ENCODE data around the gene PBRM1. TPM values are rescaled to one million over a fixed set of nuclear protein-coding genes. Genes with fewer than 3 reads are reported as not detected.

PBRM1 gene
- total and polyA plus RNA-seq, 2 of the 13 experiments (the other 11 are each of a cell fraction or from before 2014, with no cell fraction given): 10.9 to 33.2 TPM

- Histone ChIP-seq H2AFZ (ENCODE audit: low read length) (no peak overlapping the region), H3K79me2 (ENCODE audit: insufficient read depth, low read length) (no peaks in the 10 kb centered on the region), H3K36me3 (replicated peaks in 1 of 2; ENCODE audit: control insufficient read depth in 1 of 2, insufficient read depth in 2 of 2, low read length in 2 of 2) (peaks cover 10 to 44% of the 10 kb centered on the region in 2 experiments), H3K4me3 (replicated peaks in 1 of 3; ENCODE audit: insufficient read depth in 1 of 3, low read depth in 2 of 3, low read length in 3 of 3) (no peak overlapping the region), H3K27me3 (ENCODE audit: control insufficient read depth in 1 of 2, insufficient read depth in 2 of 2, low read length in 2 of 2) (no peaks in the 10 kb centered on the region), H4K20me1 (ENCODE audit: insufficient read depth, low read length) (no peaks in the 10 kb centered on the region), H3K4me1 (ENCODE audit: insufficient read depth, low read length) (no peaks in the 10 kb centered on the region), H3K4me2 (ENCODE audit: low read depth, low read length) (no peak overlapping the region), H3K9ac (ENCODE audit: insufficient read depth, low read depth, low read length) (no peak overlapping the region), H3K27ac (ENCODE audit: extremely low read length, insufficient read depth, low read length) (no peak overlapping the region), H3K9me3 (ENCODE audit: low read length) (no peaks in the 10 kb centered on the region)
- ChIA-PET CTCF (ENCODE audit: low intra/inter-chr PET ratio, low total read pairs) (no interaction called here), POLR2A (no interaction called here)
- no peak for TF ChIP-seq FOXM1 (CRISPR knock-in tag; IDR thresholded peaks at IDR 0.05)
- TF ChIP-seq MTF2 (CRISPR knock-in tag; IDR thresholded peaks at IDR 0.05; ENCODE audit: borderline replicate concordance): no peak
- TF ChIP-seq GFI1 (CRISPR knock-in tag; IDR thresholded peaks at IDR 0.05; ENCODE audit: borderline replicate concordance): no peak
- TF ChIP-seq REXO4 (CRISPR knock-in tag; IDR thresholded peaks at IDR 0.05; ENCODE audit: borderline replicate concordance): no peak
- TF ChIP-seq ZFY (CRISPR knock-in tag; IDR thresholded peaks at IDR 0.05): no peak
- TF ChIP-seq GATAD1 (CRISPR knock-in tag; IDR thresholded peaks at IDR 0.05): no peak
- TF ChIP-seq HNRNPH1 (optimal IDR thresholded peaks at IDR 0.05; ENCODE audit: low read depth, low read length): no peak
- ATAC-seq (no peak), FAIRE-seq (no peak), DNase-seq (ENCODE audit: low spot score) (no peak)
- BruUV-seq (replicated peaks): no TSS peak
- 98% methylated on average over 2 of the region's 2 CpGs for WGBS (ENCODE audit: low lambda C conversion rate)
- in situ Hi-C loops (cut with HindIII; ENCODE audit: extremely low pct_ligation_motif_present, low pct_unique_long_range_greater_than_20kb) (no loop called here), intact Hi-C loops (cut with micrococcal nuclease; ENCODE audit: unreplicated experiment) (no loop called here)
Observed at GRCh38 chr3:52620580-52620979, 65.1 kb downstream of the PBRM1 start.

DNA sequence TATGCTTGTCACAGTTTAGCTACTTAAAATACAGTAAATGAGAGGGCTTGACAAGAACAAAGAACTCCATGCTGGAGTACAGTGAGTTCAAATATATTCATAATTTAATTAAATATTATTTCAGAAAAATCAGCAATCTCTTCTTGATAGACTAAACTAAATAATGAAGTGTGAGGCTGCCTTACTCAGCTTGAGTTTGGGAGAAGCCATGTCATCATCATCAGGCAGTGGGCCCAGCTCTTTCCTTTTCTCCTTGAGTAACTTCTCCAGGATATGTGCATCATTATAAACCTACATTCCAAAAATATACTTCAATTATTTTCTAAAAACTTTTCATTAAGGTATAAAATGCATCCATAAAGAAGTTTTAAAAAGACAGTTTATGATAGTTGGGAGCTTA, 70.5 kb downstream of the PBRM1 start:
- no peak overlapping the region for H3K4me2 ChIP-seq (ENCODE audit: low read depth, low read length)
- TF ChIP-seq SIN3A (IDR thresholded peaks at IDR 0.05; ENCODE audit: borderline replicate concordance, low read depth, low read length): no peak
- TF ChIP-seq ZNF343 (CRISPR knock-in tag; IDR thresholded peaks at IDR 0.05): no peak
- TF ChIP-seq ZNF768 (CRISPR knock-in tag; IDR thresholded peaks at IDR 0.05): no peak
- TF ChIP-seq SATB2 (CRISPR knock-in tag; IDR thresholded peaks at IDR 0.05): no peak
- no peak for TF ChIP-seq ATF7-NPFF (CRISPR knock-in tag; IDR thresholded peaks at IDR 0.05; ENCODE audit: low read depth)
- TF ChIP-seq, protein P1, sequence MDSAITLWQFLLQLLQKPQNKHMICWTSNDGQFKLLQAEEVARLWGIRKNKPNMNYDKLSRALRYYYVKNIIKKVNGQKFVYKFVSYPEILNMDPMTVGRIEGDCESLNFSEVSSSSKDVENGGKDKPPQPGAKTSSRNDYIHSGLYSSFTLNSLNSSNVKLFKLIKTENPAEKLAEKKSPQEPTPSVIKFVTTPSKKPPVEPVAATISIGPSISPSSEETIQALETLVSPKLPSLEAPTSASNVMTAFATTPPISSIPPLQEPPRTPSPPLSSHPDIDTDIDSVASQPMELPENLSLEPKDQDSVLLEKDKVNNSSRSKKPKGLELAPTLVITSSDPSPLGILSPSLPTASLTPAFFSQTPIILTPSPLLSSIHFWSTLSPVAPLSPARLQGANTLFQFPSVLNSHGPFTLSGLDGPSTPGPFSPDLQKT (CRISPR knock-in tag; IDR thresholded peaks at IDR 0.05; ENCODE audit: borderline replicate concordance): no peak
- TF ChIP-seq TMF1 (CRISPR knock-in tag; IDR thresholded peaks at IDR 0.05; ENCODE audit: low read depth): no peak
- TF ChIP-seq ZNF44 (CRISPR knock-in tag; IDR thresholded peaks at IDR 0.05): no peak
- no peak for TF ChIP-seq ZBTB42 (CRISPR knock-in tag; IDR thresholded peaks at IDR 0.05)
- TF ChIP-seq HDAC1 (CRISPR knock-in tag; IDR thresholded peaks at IDR 0.05): no peak
- no peak for TF ChIP-seq ZNF746 (CRISPR knock-in tag; IDR thresholded peaks at IDR 0.05)
- no peak for ATAC-seq
- H3K27me3 ChIP-seq (ENCODE audit: control insufficient read depth in 1 of 2, insufficient read depth in 2 of 2, low read length in 2 of 2): no peaks in the 10 kb centered on the region
- no peaks in the 10 kb centered on the region for H3K4me1 ChIP-seq (ENCODE audit: insufficient read depth, low read length)
- no peak overlapping the region for H3K9ac ChIP-seq (ENCODE audit: insufficient read depth, low read depth, low read length)
- no peak for FAIRE-seq
- no peak overlapping the region for H3K4me3 ChIP-seq (replicated peaks in 1 of 3; ENCODE audit: insufficient read depth in 1 of 3, low read depth in 2 of 3, low read length in 3 of 3)
- H2AFZ ChIP-seq (ENCODE audit: low read length): no peak overlapping the region
- intact Hi-C loops (cut with micrococcal nuclease; ENCODE audit: unreplicated experiment) (no loop called here), in situ Hi-C loops (cut with HindIII; ENCODE audit: extremely low pct_ligation_motif_present, low pct_unique_long_range_greater_than_20kb) (no loop called here)
- H3K9me3 ChIP-seq (ENCODE audit: low read length): no peaks in the 10 kb centered on the region
- CTCF ChIA-PET (ENCODE audit: low intra/inter-chr PET ratio, low total read pairs): no interaction called here
- no peaks in the 10 kb centered on the region for H4K20me1 ChIP-seq (ENCODE audit: insufficient read depth, low read length)
- no peak overlapping the region for H3K27ac ChIP-seq (ENCODE audit: extremely low read length, insufficient read depth, low read length)
- H3K79me2 ChIP-seq (ENCODE audit: insufficient read depth, low read length): no peaks in the 10 kb centered on the region
- POLR2A ChIA-PET: no interaction called here
- BruUV-seq (replicated peaks): no TSS peak
- H3K36me3 ChIP-seq (replicated peaks in 1 of 2; ENCODE audit: control insufficient read depth in 1 of 2, insufficient read depth in 2 of 2, low read length in 2 of 2): peaks cover 12 to 61% of the 10 kb centered on the region in 2 experiments
- DNase-seq (ENCODE audit: low spot score): no peak
